Measurements from ENCODE around the gene ANKH. TPM values are rescaled to one million over a fixed set of nuclear protein-coding genes. Genes with fewer than 3 reads are reported as not detected.
"Not testable (repeated sequence)": the region's sequence is repeated elsewhere in the genome, so short reads cannot be mapped to it uniquely, and the experiment has no call there.

The ANKH gene
- total RNA-seq (100 to 1,000 TPM in 1 of 2 donors, 10 to 100 TPM in 1; 86.8 to 109 TPM), total RNA-seq (85.7 to 121 reads per million in 2 donors)

- Mint-ChIP-seq H3K27me3 (no peaks in the 10 kb centered on the region), H3K27ac (peak within 1 kb of the TSS; percentile 99), H3K4me3 (peak within 1 kb of the TSS; percentile 98), H3K4me1 (peaks cover 28% of the 10 kb centered on the region), H3K36me3 (ENCODE audit: low read depth) (no peaks in the 10 kb centered on the region)
- DNase-seq (peak; percentile 80 to 87 (median 82)), ATAC-seq (peak; percentile 91)
- no peaks in the 10 kb centered on the region for H3K9me3 ChIP-seq (ENCODE audit: control insufficient read depth, low read length, poor library complexity, severe bottlenecking)
Measured at GRCh38 chr5:14871214-14872069, at the start of gene ANKH. ANKH (minus strand) TSS chr5:14871778; CDS start chr5:14871447, 331 bp downstream.

- no peaks in the 10 kb centered on the region for H3K27me3 Mint-ChIP-seq
- H3K4me3 Mint-ChIP-seq = no peak overlapping the region
- DNase-seq = no peak
- no peak for ATAC-seq
- H3K4me1 Mint-ChIP-seq = peaks cover 10% of the 10 kb centered on the region
- H3K9me3 ChIP-seq (ENCODE audit: control insufficient read depth, low read length, poor library complexity, severe bottlenecking) = no peaks in the 10 kb centered on the region
- no peaks in the 10 kb centered on the region for H3K36me3 Mint-ChIP-seq (ENCODE audit: low read depth)
- H3K27ac Mint-ChIP-seq = peak overlapping the region; percentile 61
Measured at GRCh38 chr5:14920121-14920520, 48.5 kb upstream of the ANKH start.

GRCh38 chr5:14919106-14919505 is 47.5 kb upstream of the ANKH start:
- H3K27me3 Mint-ChIP-seq; H3K27ac Mint-ChIP-seq; ATAC-seq; H3K4me1 Mint-ChIP-seq; H3K36me3 Mint-ChIP-seq (ENCODE audit: low read depth); H3K4me3 Mint-ChIP-seq; DNase-seq; H3K9me3 ChIP-seq (ENCODE audit: control insufficient read depth, low read length, poor library complexity, severe bottlenecking): not testable (repeated sequence)

GRCh38 chr5:14917719-14918118 is 46.1 kb upstream of the ANKH start:
- peaks cover 2% of the 10 kb centered on the region for H3K36me3 Mint-ChIP-seq (ENCODE audit: low read depth)
- H3K27ac Mint-ChIP-seq = no peak overlapping the region
- no peaks in the 10 kb centered on the region for H3K27me3 Mint-ChIP-seq
- H3K9me3 ChIP-seq (ENCODE audit: control insufficient read depth, low read length, poor library complexity, severe bottlenecking) = no peaks in the 10 kb centered on the region
- DNase-seq (no peak), ATAC-seq (no peak)
- H3K4me3 Mint-ChIP-seq = no peak overlapping the region
- peaks cover 4% of the 10 kb centered on the region for H3K4me1 Mint-ChIP-seq

GRCh38 chr5:14915291-14915952 is 43.8 kb upstream of the ANKH start:
- peaks cover 2% of the 10 kb centered on the region for H3K4me1 Mint-ChIP-seq
- H3K36me3 Mint-ChIP-seq (ENCODE audit: low read depth) = peaks cover 2% of the 10 kb centered on the region
- no peaks in the 10 kb centered on the region for H3K27me3 Mint-ChIP-seq
- DNase-seq = no peak
- ATAC-seq = no peak
- H3K4me3 Mint-ChIP-seq = no peak overlapping the region
- H3K9me3 ChIP-seq (ENCODE audit: control insufficient read depth, low read length, poor library complexity, severe bottlenecking) = no peaks in the 10 kb centered on the region
- H3K27ac Mint-ChIP-seq = no peak overlapping the region

GRCh38 chr5:14914623-14915260 is 43.2 kb upstream of the ANKH start:
- ATAC-seq = no peak
- Mint-ChIP-seq H3K4me3 (no peak overlapping the region), H3K36me3 (ENCODE audit: low read depth) (peaks cover 2% of the 10 kb centered on the region), H3K27me3 (no peaks in the 10 kb centered on the region), H3K4me1 (no peaks in the 10 kb centered on the region), H3K27ac (no peak overlapping the region)
- DNase-seq = no peak
- H3K9me3 ChIP-seq (ENCODE audit: control insufficient read depth, low read length, poor library complexity, severe bottlenecking) = no peaks in the 10 kb centered on the region

GRCh38 chr5:14914193-14914592 is 42.6 kb upstream of the ANKH start:
- no peak for ATAC-seq
- H3K4me1 Mint-ChIP-seq = no peaks in the 10 kb centered on the region
- H3K9me3 ChIP-seq (ENCODE audit: control insufficient read depth, low read length, poor library complexity, severe bottlenecking) = no peaks in the 10 kb centered on the region
- H3K4me3 Mint-ChIP-seq = no peak overlapping the region
- no peak for DNase-seq
- no peaks in the 10 kb centered on the region for H3K27me3 Mint-ChIP-seq
- no peak overlapping the region for H3K27ac Mint-ChIP-seq
- H3K36me3 Mint-ChIP-seq (ENCODE audit: low read depth) = peaks cover 2% of the 10 kb centered on the region

- Mint-ChIP-seq H3K27me3 (no peaks in the 10 kb centered on the region), H3K36me3 (ENCODE audit: low read depth) (peaks cover 2% of the 10 kb centered on the region), H3K4me3 (no peak overlapping the region), H3K4me1 (no peaks in the 10 kb centered on the region), H3K27ac (no peak overlapping the region)
- DNase-seq (no peak), ATAC-seq (no peak)
- no peaks in the 10 kb centered on the region for H3K9me3 ChIP-seq (ENCODE audit: control insufficient read depth, low read length, poor library complexity, severe bottlenecking)
Measured at GRCh38 chr5:14913096-14913495, 41.5 kb upstream of the ANKH start.

- no peak overlapping the region for H3K27ac Mint-ChIP-seq
- H3K4me1 Mint-ChIP-seq = no peaks in the 10 kb centered on the region
- ATAC-seq (no peak), DNase-seq (no peak)
- H3K9me3 ChIP-seq (ENCODE audit: control insufficient read depth, low read length, poor library complexity, severe bottlenecking) = no peaks in the 10 kb centered on the region
- no peaks in the 10 kb centered on the region for H3K27me3 Mint-ChIP-seq
- H3K36me3 Mint-ChIP-seq (ENCODE audit: low read depth) = peaks cover 2% of the 10 kb centered on the region
- no peak overlapping the region for H3K4me3 Mint-ChIP-seq
Measured at GRCh38 chr5:14912206-14912605, 40.6 kb upstream of the ANKH start.

- no peaks in the 10 kb centered on the region for H3K9me3 ChIP-seq (ENCODE audit: control insufficient read depth, low read length, poor library complexity, severe bottlenecking)
- Mint-ChIP-seq H3K27me3 (no peaks in the 10 kb centered on the region), H3K4me3 (no peak overlapping the region), H3K27ac (no peak overlapping the region), H3K4me1 (no peaks in the 10 kb centered on the region), H3K36me3 (ENCODE audit: low read depth) (no peaks in the 10 kb centered on the region)
- DNase-seq (no peak), ATAC-seq (no peak)
Measured at GRCh38 chr5:14909369-14909768, 37.8 kb upstream of the ANKH start.

GRCh38 chr5:14908172-14908571 is 36.6 kb upstream of the ANKH start:
- Mint-ChIP-seq H3K36me3 (ENCODE audit: low read depth) (no peaks in the 10 kb centered on the region), H3K4me3 (no peak overlapping the region), H3K4me1 (no peaks in the 10 kb centered on the region)

GRCh38 chr5:14906628-14907027 is 35.0 kb upstream of the ANKH start:
- H3K4me1 Mint-ChIP-seq = no peaks in the 10 kb centered on the region
- H3K4me3 Mint-ChIP-seq = no peak overlapping the region
- no peaks in the 10 kb centered on the region for H3K36me3 Mint-ChIP-seq (ENCODE audit: low read depth)
- H3K27ac Mint-ChIP-seq = no peak overlapping the region
- H3K27me3 Mint-ChIP-seq = no peaks in the 10 kb centered on the region
- no peaks in the 10 kb centered on the region for H3K9me3 ChIP-seq (ENCODE audit: control insufficient read depth, low read length, poor library complexity, severe bottlenecking)
- DNase-seq (no peak), ATAC-seq (no peak)

More at GRCh38 chr5:14908172-14908571, 36.6 kb upstream of the ANKH start:
- DNase-seq (no peak), ATAC-seq (no peak)
- no peaks in the 10 kb centered on the region for H3K9me3 ChIP-seq (ENCODE audit: control insufficient read depth, low read length, poor library complexity, severe bottlenecking)
- H3K27ac Mint-ChIP-seq = no peak overlapping the region
- H3K27me3 Mint-ChIP-seq = no peaks in the 10 kb centered on the region

- peaks cover 6% of the 10 kb centered on the region for H3K27me3 Mint-ChIP-seq
- H3K27ac Mint-ChIP-seq = no peak overlapping the region
- ATAC-seq (no peak), DNase-seq (no peak)
- no peaks in the 10 kb centered on the region for H3K9me3 ChIP-seq (ENCODE audit: control insufficient read depth, low read length, poor library complexity, severe bottlenecking)
- H3K4me3 Mint-ChIP-seq = no peak overlapping the region
- H3K4me1 Mint-ChIP-seq = no peaks in the 10 kb centered on the region
- H3K36me3 Mint-ChIP-seq (ENCODE audit: low read depth) = no peaks in the 10 kb centered on the region
Measured at GRCh38 chr5:14902826-14903560, 31.4 kb upstream of the ANKH start.

Measured in T-helper 17 cell (primary cell).